Neuronal stem cell (in vitro differentiated cells): ENCODE measurements around the gene AP3S2.
A peak's percentile ranks its signal among the peaks of the same experiment; 100 is the strongest.
"Not testable (repeated sequence)": the region's sequence is repeated elsewhere in the genome, so short reads cannot be mapped to it uniquely, and the experiment has no call there.

ENCODE experiments used
- DNase-seq: peaks from one replicate; pipeline ENCODE4 v3.0.0-alpha.2; 2013; ENCODE audit warnings: low spot score
- H2AFZ ChIP-seq: one replicate; pipeline ENCODE4 v1.6.1; 2013; ENCODE audit warnings: mild to moderate bottlenecking, low read length, inconsistent platforms
- H2AK5ac ChIP-seq: 2 replicates; pipeline ENCODE4 v1.6.1; 2013; ENCODE audit warnings: low read depth, mild to moderate bottlenecking, inconsistent platforms, low read length, moderate library complexity, mixed read lengths
- H2BK120ac ChIP-seq: 2 replicates; pipeline ENCODE4 v1.6.1; 2013; ENCODE audit warnings: low read depth, mild to moderate bottlenecking, inconsistent platforms, low read length, moderate library complexity, mixed read lengths
- H2BK12ac ChIP-seq: one replicate; pipeline ENCODE4 v1.6.1; 2013; ENCODE audit warnings: low read length, inconsistent platforms
- H2BK15ac ChIP-seq: 2 replicates; pipeline ENCODE4 v1.6.1; 2013; ENCODE audit warnings: mild to moderate bottlenecking, low read length, inconsistent platforms, mixed read lengths
- H2BK5ac ChIP-seq: one replicate; pipeline ENCODE4 v1.6.1; 2013; ENCODE audit warnings: inconsistent platforms, mild to moderate bottlenecking, low read length, moderate library complexity
- H3K14ac ChIP-seq: one replicate; pipeline ENCODE4 v1.6.1; 2013; ENCODE audit warnings: low read length, inconsistent platforms
- H3K18ac ChIP-seq: 2 replicates; pipeline ENCODE4 v1.6.1; 2013; ENCODE audit warnings: low read length, inconsistent platforms
- H3K23ac ChIP-seq: 2 replicates; pipeline ENCODE4 v1.6.1; 2013; ENCODE audit warnings: low read depth, mild to moderate bottlenecking, mixed read lengths, low read length, inconsistent platforms; ENCODE audit not compliant: poor library complexity
- H3K27ac ChIP-seq: replicated peaks from 3 replicates; pipeline ENCODE4 v1.5.1; 2013; ENCODE audit warnings: low read length, inconsistent platforms
- H3K27me3 ChIP-seq, 3 experiments: 2 replicates each; pipeline ENCODE4 v1.6.1; 2013; ENCODE audit warnings: low read length in 3 of 3, mild to moderate bottlenecking in 2 of 3, inconsistent platforms in 1 of 3, low read depth in 1 of 3, mixed read lengths in 1 of 3, moderate library complexity in 1 of 3; ENCODE audit not compliant: control insufficient read depth in 3 of 3, insufficient read depth in 3 of 3
- H3K36me3 ChIP-seq, 2 donors: replicated peaks in 1 of 2; 2 replicates each; pipeline ENCODE4 v1.6.1; 2013; ENCODE audit warnings: low read length in 2 of 2; ENCODE audit not compliant: control insufficient read depth in 2 of 2, insufficient read depth in 2 of 2
- H3K4ac ChIP-seq: 2 replicates; pipeline ENCODE4 v1.6.1; 2013; ENCODE audit warnings: inconsistent platforms, mild to moderate bottlenecking, low read length, moderate library complexity
- H3K4me1 ChIP-seq, 2 donors: 1 replicate in 1 of 2; 2 replicates in 1 of 2; pipeline ENCODE4 v1.6.1; 2013; ENCODE audit warnings: low read length in 2 of 2, low read depth in 1 of 2; ENCODE audit not compliant: control insufficient read depth in 2 of 2, insufficient read depth in 1 of 2
- H3K4me2 ChIP-seq: one replicate; pipeline ENCODE4 v1.6.1; 2013; ENCODE audit warnings: mild to moderate bottlenecking, low read length, inconsistent platforms; ENCODE audit not compliant: insufficient read depth, poor library complexity, severe bottlenecking
- H3K4me3 ChIP-seq, 2 donors: 2 replicates each; pipeline ENCODE4 v1.5.1; 2013; ENCODE audit warnings: low read length in 2 of 2, mild to moderate bottlenecking in 2 of 2, inconsistent platforms in 1 of 2, moderate library complexity in 1 of 2
- H3K79me1 ChIP-seq: one replicate; pipeline ENCODE4 v1.6.1; 2013; ENCODE audit warnings: low read depth, mild to moderate bottlenecking, inconsistent platforms, low read length, moderate library complexity
- H3K9ac ChIP-seq: one replicate; pipeline ENCODE4 v1.6.1; 2013; ENCODE audit warnings: mild to moderate bottlenecking, low read depth, low read length, inconsistent platforms; ENCODE audit not compliant: poor library complexity
- H3K9me3 ChIP-seq, 2 donors: replicated peaks in 1 of 2; 2 replicates each; pipeline versions ENCODE3 to v1.6.1; 2013; ENCODE audit warnings: low read length in 2 of 2, mild to moderate bottlenecking in 2 of 2, inconsistent platforms in 1 of 2, low read depth in 1 of 2, mixed read lengths in 1 of 2, moderate library complexity in 1 of 2; ENCODE audit not compliant: control insufficient read depth in 2 of 2, insufficient read depth in 1 of 2
- H4K8ac ChIP-seq: one replicate; pipeline ENCODE4 v1.6.1; 2013; ENCODE audit warnings: low read depth, mild to moderate bottlenecking, inconsistent platforms, low read length, moderate library complexity
- H4K91ac ChIP-seq: one replicate; pipeline ENCODE4 v1.6.1; 2013; ENCODE audit warnings: low read length, low read depth, mild to moderate bottlenecking, inconsistent platforms; ENCODE audit not compliant: poor library complexity
- WGBS, 2 donors: extraction: QIAGEN DNeasy Blood & Tissue Kit; methylation state at CpG; one replicate each; pipeline ENCODE4 v1.1.7; 2013; ENCODE audit warnings: missing lambda C conversion rate in 2 of 2, mixed read lengths in 1 of 2; ENCODE audit not compliant: insufficient read length in 2 of 2, insufficient replicate concordance in 1 of 2; ENCODE audit errors: extremely low coverage in 2 of 2; 5-methylcytosine and 5-hydroxymethylcytosine counted together

AP3S2 gene

DNA sequence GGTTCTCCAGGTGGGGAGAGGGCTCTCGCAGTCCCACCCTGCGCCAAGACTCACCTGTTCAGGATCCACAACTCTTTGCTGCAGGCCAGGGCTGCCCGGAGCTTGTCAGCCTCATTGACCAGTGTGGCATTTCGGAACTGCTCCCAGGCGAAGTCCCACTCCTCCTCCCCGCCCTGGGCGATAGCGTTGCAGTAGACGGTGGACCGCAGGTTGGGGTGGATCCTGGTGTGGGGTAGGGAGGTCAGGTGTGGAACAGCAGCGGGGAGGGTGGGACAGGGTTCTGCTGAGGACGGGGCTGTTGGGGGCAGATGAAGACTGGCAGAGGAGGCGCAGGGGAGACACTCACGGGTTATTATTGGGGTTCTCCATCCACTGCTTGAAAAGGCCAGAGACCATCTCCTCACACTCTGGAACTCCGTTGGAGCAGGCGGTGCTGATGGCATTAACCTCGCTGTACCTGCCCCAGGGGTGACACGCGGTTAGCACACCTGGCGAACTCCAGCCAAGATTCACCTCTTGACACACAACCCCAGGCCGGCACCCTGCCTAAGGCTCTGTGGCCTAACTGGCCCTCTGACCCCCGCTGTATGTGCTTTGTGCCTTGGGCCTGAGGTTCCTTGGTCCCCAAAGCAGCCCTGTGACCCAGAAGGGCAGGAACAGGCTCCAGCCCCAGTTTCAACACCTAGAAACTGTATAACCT, 101.5 kb downstream of the AP3S2 start:
- Histone ChIP-seq H2BK120ac (no peak overlapping the region), H2BK12ac (no peak overlapping the region), H3K23ac (peak overlapping the region; percentile 91), H3K4me1 (no peaks in the 10 kb centered on the region), H2BK5ac (no peak overlapping the region), H3K27ac (no peak overlapping the region), H3K4me3 (no peak overlapping the region), H3K9ac (peak overlapping the region; percentile 12), H3K4ac (no peak overlapping the region), H2AFZ (no peak overlapping the region), H3K79me1 (no peaks in the 10 kb centered on the region), H3K4me2 (no peak overlapping the region), H3K36me3 (no peaks in the 10 kb centered on the region), H3K27me3 (peaks cover 0 to 3% (median 0%) of the 10 kb centered on the region in 3 experiments), H2AK5ac (no peak overlapping the region), H4K91ac (no peak overlapping the region), H3K9me3 (peaks cover 3 to 4% of the 10 kb centered on the region in 2 donors), H4K8ac (no peak overlapping the region), H3K18ac (peak overlapping the region; percentile 38), H2BK15ac (no peak overlapping the region), H3K14ac (no peak overlapping the region)
- DNase-seq = no peak
- no CpG with 5 or more reads among the region's 22 CpGs for WGBS, 2 donors

DNA sequence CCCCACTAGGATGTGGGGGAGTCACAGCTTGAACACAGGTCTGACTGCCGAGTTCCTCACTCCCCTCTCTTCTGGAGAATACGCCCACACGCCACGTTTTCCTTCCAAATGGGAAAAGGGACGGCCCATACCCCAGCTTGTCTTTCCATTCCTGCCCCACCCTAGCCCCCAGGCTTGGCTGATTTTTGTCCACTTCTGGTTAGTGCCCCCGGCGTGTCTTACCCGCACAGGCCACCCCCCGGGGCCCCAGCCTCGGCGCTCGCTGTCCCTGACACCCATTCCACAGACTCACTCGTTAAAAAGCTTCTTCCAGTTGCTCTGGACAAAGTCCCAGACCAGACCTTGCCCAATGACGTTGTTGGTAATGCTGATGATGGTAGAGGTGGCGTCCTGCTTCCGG, 103.1 kb downstream of the AP3S2 start:
- Histone ChIP-seq H3K36me3 (no peaks in the 10 kb centered on the region), H3K23ac (no peak overlapping the region), H3K4me3 (no peak overlapping the region), H2BK120ac (no peak overlapping the region), H3K4me2 (no peak overlapping the region), H4K91ac (no peak overlapping the region), H4K8ac (no peak overlapping the region), H3K27me3 (no peaks in the 10 kb centered on the region), H2BK15ac (no peak overlapping the region), H3K79me1 (no peaks in the 10 kb centered on the region), H2BK5ac (no peak overlapping the region), H2AFZ (no peak overlapping the region), H3K9ac (no peak overlapping the region), H3K4ac (no peak overlapping the region), H3K18ac (no peak overlapping the region), H3K4me1 (no peaks in the 10 kb centered on the region), H3K27ac (no peak overlapping the region), H3K9me3 (peaks cover 3 to 4% of the 10 kb centered on the region in 2 donors), H2AK5ac (no peak overlapping the region), H3K14ac (no peak overlapping the region), H2BK12ac (no peak overlapping the region)
- WGBS, 2 donors = no CpG with 5 or more reads among the region's 16 CpGs
- DNase-seq = no peak

DNA sequence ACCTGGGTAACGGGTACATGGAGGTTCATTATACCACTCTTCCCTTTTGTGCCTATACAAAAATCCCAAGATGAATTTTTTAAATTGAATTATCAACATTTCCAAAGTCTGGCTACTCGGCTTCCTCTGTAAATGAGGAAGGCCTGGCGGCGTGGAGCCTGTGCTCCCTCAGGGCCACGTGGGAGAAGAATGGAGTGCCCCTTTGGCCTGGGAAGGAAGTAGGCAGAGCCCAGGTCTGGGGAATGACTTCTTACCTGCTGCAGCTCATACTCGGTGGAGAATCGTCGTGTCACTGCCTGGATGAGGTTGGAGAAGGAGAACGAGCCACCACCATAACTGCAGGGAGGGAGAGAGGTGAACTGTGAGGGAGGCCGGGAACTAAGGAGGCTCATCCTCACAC, 103.6 kb downstream of the AP3S2 start:
- H4K91ac ChIP-seq = no peak overlapping the region
- no peak overlapping the region for H3K14ac ChIP-seq
- no peak overlapping the region for H2AFZ ChIP-seq
- H2BK12ac ChIP-seq = no peak overlapping the region
- no peaks in the 10 kb centered on the region for H3K79me1 ChIP-seq
- H3K9me3 ChIP-seq = peaks cover 3 to 4% of the 10 kb centered on the region in 2 donors
- no peak overlapping the region for H2BK5ac ChIP-seq
- H2BK120ac ChIP-seq = no peak overlapping the region
- H3K23ac ChIP-seq = no peak overlapping the region
- H3K4me1 ChIP-seq = no peaks in the 10 kb centered on the region
- H2AK5ac ChIP-seq = no peak overlapping the region
- H3K9ac ChIP-seq = no peak overlapping the region
- H3K36me3 ChIP-seq = no peaks in the 10 kb centered on the region
- no peak for DNase-seq
- no peaks in the 10 kb centered on the region for H3K27me3 ChIP-seq
- no peak overlapping the region for H2BK15ac ChIP-seq
- no peak overlapping the region for H3K4me3 ChIP-seq
- peak overlapping the region; percentile 57 for H3K18ac ChIP-seq
- WGBS, 2 donors = no CpG with 5 or more reads among the region's 10 CpGs
- no peak overlapping the region for H3K27ac ChIP-seq
- H3K4ac ChIP-seq = no peak overlapping the region
- no peak overlapping the region for H4K8ac ChIP-seq
- no peak overlapping the region for H3K4me2 ChIP-seq

DNA sequence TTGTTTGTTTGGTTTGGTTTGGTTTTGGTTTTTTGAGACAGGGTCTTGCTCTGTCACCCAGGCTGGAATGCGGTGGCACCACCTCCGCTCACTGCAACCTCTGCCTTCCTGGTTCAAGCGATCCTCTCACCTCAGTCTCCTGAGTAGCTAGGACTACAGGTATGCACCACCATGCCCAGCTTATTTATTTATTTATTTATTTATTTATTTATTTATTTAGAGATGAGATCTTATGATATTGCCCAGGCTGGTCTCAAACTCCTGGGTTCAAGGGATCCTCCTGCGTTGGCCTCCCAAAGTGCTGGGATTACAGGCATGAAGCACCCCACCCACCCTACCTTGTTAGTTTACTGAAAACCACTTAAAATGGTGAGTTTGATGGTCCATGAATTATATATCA, 105.2 kb downstream of the AP3S2 start:
- WGBS, 2 donors = no CpG with 5 or more reads among the region's 4 CpGs
- H3K4ac ChIP-seq, H3K36me3 ChIP-seq, H2AFZ ChIP-seq, H3K4me3 ChIP-seq, H3K27me3 ChIP-seq, H2AK5ac ChIP-seq, H4K8ac ChIP-seq, H4K91ac ChIP-seq, H2BK12ac ChIP-seq, H3K79me1 ChIP-seq, H3K9me3 ChIP-seq, H3K9ac ChIP-seq, H3K4me1 ChIP-seq, DNase-seq, H2BK120ac ChIP-seq, H2BK15ac ChIP-seq, H3K14ac ChIP-seq, H3K18ac ChIP-seq, H3K27ac ChIP-seq, H2BK5ac ChIP-seq, H3K4me2 ChIP-seq, H3K23ac ChIP-seq: not testable (repeated sequence)
